ENCODE measurements around the gene DNMBP.

DNA sequence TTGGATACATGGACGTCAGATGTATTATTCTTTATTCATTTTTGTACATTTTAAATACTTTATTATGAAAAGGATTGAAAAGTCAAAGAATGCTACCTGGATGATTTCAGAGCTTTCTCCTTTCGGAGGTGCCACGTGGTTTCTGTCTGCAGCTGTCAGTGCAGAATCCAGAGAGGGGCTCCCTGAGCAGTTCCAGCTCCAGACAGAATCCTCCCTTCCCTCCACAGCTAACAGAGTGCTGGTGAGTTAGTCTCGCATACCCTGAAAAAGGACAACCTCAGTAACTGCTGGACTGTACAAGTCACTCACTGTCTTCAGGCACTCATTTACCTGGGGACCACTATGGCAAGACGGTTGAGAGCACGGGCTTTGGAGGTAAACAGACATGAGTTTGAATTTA lies 10.9 kb downstream of the DNMBP start:
- TF ChIP-seq, protein P1, sequence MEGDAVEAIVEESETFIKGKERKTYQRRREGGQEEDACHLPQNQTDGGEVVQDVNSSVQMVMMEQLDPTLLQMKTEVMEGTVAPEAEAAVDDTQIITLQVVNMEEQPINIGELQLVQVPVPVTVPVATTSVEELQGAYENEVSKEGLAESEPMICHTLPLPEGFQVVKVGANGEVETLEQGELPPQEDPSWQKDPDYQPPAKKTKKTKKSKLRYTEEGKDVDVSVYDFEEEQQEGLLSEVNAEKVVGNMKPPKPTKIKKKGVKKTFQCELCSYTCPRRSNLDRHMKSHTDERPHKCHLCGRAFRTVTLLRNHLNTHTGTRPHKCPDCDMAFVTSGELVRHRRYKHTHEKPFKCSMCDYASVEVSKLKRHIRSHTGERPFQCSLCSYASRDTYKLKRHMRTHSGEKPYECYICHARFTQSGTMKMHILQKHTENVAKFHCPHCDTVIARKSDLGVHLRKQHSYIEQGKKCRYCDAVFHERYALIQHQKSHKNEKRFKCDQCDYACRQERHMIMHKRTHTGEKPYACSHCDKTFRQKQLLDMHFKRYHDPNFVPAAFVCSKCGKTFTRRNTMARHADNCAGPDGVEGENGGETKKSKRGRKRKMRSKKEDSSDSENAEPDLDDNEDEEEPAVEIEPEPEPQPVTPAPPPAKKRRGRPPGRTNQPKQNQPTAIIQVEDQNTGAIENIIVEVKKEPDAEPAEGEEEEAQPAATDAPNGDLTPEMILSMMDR (IDR thresholded peaks at IDR 0.05; ENCODE audit: poor library complexity): no peak
- no peak for TF ChIP-seq EZH2phosphoT487 (IDR thresholded peaks at IDR 0.05; ENCODE audit: low read depth, severe bottlenecking, unreplicated experiment)
- TF ChIP-seq EZH2 (IDR thresholded peaks at IDR 0.05; ENCODE audit: borderline replicate concordance): no peak

Measured in hepatocyte (in vitro differentiated cells).